Muscle of leg (tissue), 11 donors: ENCODE measurements around the gene LDLRAD3. TPM values are rescaled to one million over a fixed set of nuclear protein-coding genes. Genes with fewer than 3 reads are reported as not detected.
A peak's percentile ranks its signal among the peaks of the same experiment; 100 is the strongest.

Experiments
- DNase-seq: peaks from one replicate; pipeline ENCODE4 v3.0.0; 2013
- H3K27ac ChIP-seq: one replicate; pipeline ENCODE4 v1.5.1; 2013; ENCODE audit warnings: mild to moderate bottlenecking, low read length, control low read depth
- H3K27me3 ChIP-seq: one replicate; pipeline ENCODE4 v1.6.1; 2013; ENCODE audit warnings: low read length; ENCODE audit not compliant: control insufficient read depth, insufficient read depth
- H3K36me3 ChIP-seq: one replicate; pipeline ENCODE4 v1.6.1; 2013; ENCODE audit warnings: low read length; ENCODE audit not compliant: control insufficient read depth, insufficient read depth
- H3K4me1 ChIP-seq: one replicate; pipeline ENCODE4 v1.6.1; 2013; ENCODE audit warnings: low read length; ENCODE audit not compliant: control insufficient read depth, insufficient read depth
- H3K4me3 ChIP-seq: one replicate; pipeline ENCODE4 v1.5.1; 2013; ENCODE audit warnings: low read length, control low read depth
- H3K9me3 ChIP-seq: replicated peaks from 2 replicates; pipeline ENCODE4 v1.6.1; 2013; ENCODE audit warnings: low read depth, low read length; ENCODE audit not compliant: control insufficient read depth
- WGBS: methylation state at CpG from one replicate; pipeline ENCODE4 v1.1.5; 2013; ENCODE audit warnings: missing lambda C conversion rate; ENCODE audit not compliant: insufficient coverage; 5-methylcytosine and 5-hydroxymethylcytosine counted together
- polyA plus RNA-seq, 8 donors: library from polyadenylated mRNA; unstranded; fragments of 120-200 nt; gene quantifications; one replicate each; pipeline versions ENCODE4 v1.2.1 to v1.2.3, GENCODE V29; 2013; ENCODE audit warnings: inconsistent platforms in 1 of 8, low replicate concordance in 1 of 8; ENCODE audit not compliant: insufficient read length in 8 of 8, insufficient read depth in 1 of 8
- total RNA-seq: library from RNA; stranded (reverse); fragments of 120-200 nt; gene quantifications from one replicate; pipeline ENCODE4 v1.2.4, GENCODE V29; 2013

LDLRAD3 gene
- total and polyA plus RNA-seq, 9 donors: 12.0 to 28.6 (median 20.9) TPM

DNA sequence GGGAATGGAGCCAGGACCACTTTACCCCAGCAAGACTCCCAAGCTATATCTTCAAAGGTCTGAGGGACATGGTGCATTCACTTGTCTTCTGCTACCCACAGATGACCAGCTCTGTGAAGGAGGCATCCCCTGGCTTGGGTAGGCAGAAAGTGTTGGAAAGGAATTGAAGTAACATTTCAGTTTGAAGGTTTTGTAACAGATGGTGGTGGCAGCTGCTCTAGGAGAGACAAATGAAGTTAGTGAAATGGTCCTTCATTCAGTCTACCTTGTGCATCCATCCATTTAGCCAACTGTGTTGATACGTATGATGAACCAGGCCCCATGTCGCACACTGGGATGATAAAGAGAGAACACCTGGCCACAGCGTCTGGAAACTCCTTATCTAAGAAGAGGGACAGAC lies 204.8 kb downstream of the LDLRAD3 start:
- WGBS: no CpG with 5 or more reads among the region's 3 CpGs
- DNase-seq: no peak
- H3K36me3 ChIP-seq: peaks cover 3% of the 10 kb centered on the region

DNA sequence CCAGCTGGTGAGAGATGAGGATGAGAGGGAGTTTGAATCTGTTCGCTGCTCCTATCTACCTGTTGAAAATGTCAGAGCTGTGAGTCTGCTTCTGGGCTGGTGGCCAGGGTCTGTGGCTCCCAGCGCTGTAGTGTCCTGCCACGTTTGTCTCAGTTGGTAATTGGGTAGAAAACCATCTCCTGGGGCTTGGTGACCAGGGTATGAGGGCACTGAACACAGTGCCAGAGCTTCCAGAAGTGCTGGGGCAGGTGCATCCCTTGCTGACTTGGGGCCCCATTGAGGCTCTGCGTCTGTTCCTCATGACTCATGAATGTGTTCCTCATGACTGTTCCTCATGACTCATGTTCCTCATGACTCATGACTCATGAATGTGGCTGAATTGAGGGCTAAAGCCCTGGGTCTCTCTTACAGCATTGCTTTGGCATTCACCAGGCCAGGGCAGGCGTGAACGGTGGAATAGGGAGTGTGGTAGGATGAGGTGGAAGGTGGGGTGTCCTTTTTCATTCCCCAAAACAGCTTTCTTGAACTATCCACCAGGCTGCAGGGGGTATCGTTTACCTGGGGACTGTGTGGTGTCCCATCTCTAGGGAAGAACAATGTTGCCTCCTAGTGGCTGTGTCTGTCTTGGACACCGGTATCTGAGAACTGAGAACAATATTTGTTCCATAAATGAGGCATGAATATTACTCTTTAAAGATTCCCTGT lies 205.8 kb downstream of the LDLRAD3 start:
- peak; percentile 79 for DNase-seq
- H3K36me3 ChIP-seq: peaks cover 3% of the 10 kb centered on the region
- H3K9me3 ChIP-seq: no peaks in the 10 kb centered on the region
- WGBS: 61% methylated on average over 4 of the region's 8 CpGs
- no peaks in the 10 kb centered on the region for H3K27me3 ChIP-seq
- peaks cover 13% of the 10 kb centered on the region for H3K4me1 ChIP-seq
- no peak overlapping the region for H3K4me3 ChIP-seq
- no peak overlapping the region for H3K27ac ChIP-seq

More for the DNA sequence above, 204.8 kb downstream of the LDLRAD3 start:
- Histone ChIP-seq H3K4me1 (peaks cover 10% of the 10 kb centered on the region), H3K27me3 (no peaks in the 10 kb centered on the region), H3K27ac (no peak overlapping the region), H3K9me3 (no peaks in the 10 kb centered on the region), H3K4me3 (no peak overlapping the region)

DNA sequence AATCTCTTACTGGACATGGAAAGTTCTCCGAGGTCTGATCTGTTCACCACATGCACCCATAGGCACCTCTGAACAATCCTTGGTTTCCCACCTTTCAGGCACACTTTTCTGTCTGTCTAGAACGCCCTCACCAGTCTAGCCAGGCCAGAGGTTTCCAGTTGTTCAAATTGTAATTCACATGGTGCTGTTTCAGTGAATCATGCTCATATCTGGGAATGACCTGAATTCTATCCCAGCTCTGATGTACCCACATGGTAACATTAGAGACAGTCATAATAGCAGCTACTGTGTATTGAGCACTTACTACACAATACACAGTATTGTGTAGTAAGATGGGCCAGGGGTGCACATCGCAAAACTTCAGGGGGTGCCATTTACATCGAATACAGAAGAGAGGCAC lies 207.1 kb downstream of the LDLRAD3 start:
- peaks cover 3% of the 10 kb centered on the region for H3K36me3 ChIP-seq
- H3K4me1 ChIP-seq: peaks cover 24% of the 10 kb centered on the region
- WGBS: 90% methylated on average over 3 of the region's 4 CpGs
- H3K27ac ChIP-seq: no peak overlapping the region
- no peaks in the 10 kb centered on the region for H3K9me3 ChIP-seq
- DNase-seq: no peak
- no peak overlapping the region for H3K4me3 ChIP-seq
- no peaks in the 10 kb centered on the region for H3K27me3 ChIP-seq

DNA sequence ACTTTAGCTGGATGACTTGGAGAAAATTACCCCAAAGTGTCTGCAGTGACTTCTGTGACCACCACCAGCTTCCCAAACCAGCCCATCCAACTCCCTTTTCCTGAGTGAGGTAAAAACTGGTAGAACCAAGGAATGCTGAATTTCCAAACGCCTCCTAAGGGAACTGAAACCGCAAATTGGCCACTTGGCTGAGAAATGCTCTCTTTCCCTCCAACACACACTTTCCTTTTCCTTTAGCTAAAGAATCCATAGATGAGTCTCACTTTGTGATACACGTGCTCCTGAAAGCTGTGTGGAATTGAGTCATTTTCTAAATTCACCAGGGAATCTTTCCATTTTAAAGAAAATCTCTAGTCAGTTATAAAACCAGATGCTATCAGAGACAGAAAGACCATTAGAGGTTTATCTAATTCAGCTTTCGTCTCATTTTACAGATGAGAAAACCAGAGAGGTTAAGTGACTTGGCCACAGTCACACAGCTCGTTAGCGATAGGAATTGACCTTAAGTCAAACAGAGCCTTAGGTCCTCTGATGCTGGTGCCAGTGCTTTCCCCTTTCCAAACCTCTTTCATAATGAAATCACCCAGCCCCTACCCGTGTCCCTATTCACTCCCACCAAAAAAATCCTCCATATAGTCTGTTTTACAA lies 208.2 kb downstream of the LDLRAD3 start:
- 64% methylated on average over 5 of the region's 7 CpGs for WGBS

DNA sequence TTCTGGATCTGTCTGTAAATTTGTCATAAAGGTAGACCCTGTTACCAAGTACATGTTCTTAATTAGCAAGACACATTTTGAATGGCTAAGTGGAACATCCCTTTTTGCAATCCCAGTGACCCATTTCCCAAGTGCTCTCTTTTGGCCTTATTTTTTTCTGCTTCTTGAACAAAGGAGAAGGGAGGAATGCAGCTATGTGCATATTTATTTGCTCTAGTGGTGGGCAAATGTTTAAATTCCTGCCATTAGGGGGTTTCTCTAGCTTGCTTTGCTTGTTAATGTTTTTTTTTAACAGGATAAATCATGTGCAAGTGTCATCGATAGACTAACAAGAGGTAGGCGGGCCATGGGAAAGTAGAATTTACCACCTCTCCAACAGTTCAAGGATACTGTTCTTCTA lies 209.7 kb downstream of the LDLRAD3 start:
- H3K4me3 ChIP-seq: no peak overlapping the region
- WGBS: no CpG with 5 or more reads among the region's 2 CpGs
- H3K9me3 ChIP-seq: no peaks in the 10 kb centered on the region
- no peaks in the 10 kb centered on the region for H3K27me3 ChIP-seq
- no peak overlapping the region for H3K27ac ChIP-seq
- DNase-seq: no peak
- H3K36me3 ChIP-seq: no peaks in the 10 kb centered on the region
- H3K4me1 ChIP-seq: peaks cover 35% of the 10 kb centered on the region

More for the DNA sequence above, 208.2 kb downstream of the LDLRAD3 start:
- Histone ChIP-seq H3K27me3 (no peaks in the 10 kb centered on the region), H3K27ac (no peak overlapping the region), H3K36me3 (peaks cover 3% of the 10 kb centered on the region), H3K9me3 (no peaks in the 10 kb centered on the region), H3K4me3 (no peak overlapping the region), H3K4me1 (peaks cover 32% of the 10 kb centered on the region)
- no peak for DNase-seq

DNA sequence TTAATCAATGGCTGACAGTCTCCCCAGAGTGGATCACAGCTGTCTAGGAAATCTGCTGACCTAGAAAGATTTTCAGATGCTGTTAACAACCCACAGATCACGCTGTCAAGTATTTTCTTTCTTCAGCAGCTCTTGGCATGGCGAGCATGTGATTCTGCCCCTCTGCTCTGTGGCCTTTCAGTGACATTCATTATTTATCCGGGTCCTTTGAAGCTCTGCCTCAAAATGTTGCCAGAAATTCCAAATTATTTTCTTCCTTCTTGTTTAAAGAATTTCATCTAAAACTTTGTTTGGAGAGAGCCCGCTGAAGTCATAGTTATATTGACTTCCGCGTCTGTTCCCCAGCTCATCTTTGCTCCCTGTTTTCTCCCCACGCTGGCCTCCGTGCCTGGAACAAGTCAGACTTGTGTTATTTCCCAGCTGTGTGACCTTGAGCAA lies 211.3 kb downstream of the LDLRAD3 start:
- DNase-seq: peak; percentile 76
- Histone ChIP-seq H3K27ac (peak overlapping the region; percentile 47), H3K4me1 (peaks cover 29% of the 10 kb centered on the region)

DNA sequence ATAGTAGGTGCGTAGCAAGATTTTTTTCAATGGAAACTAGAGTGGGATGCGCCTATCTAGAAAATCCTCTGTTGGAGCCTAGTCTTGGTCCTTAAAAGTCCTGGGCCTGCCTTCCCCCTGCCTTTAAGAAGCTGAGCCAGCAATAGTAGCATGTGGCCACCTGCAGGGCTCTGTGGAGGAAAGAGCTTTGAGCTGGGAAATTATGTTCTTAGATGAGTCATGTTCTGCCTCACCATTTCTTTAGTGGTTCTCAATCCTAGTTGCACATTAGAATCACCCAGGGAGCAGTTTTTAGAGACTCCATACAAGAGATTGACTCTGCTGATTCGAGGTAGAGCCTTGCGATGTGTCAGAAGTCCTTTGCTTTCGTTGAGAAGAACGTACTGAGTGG lies 211.9 kb downstream of the LDLRAD3 start:
- Histone ChIP-seq H3K4me3 (no peak overlapping the region), H3K9me3 (no peaks in the 10 kb centered on the region), H3K36me3 (no peaks in the 10 kb centered on the region), H3K27me3 (no peaks in the 10 kb centered on the region), H3K27ac (peak overlapping the region; percentile 38), H3K4me1 (peaks cover 30% of the 10 kb centered on the region)
- WGBS: 90% methylated on average over 3 of the region's 6 CpGs
- DNase-seq: no peak

More for the DNA sequence above, 211.3 kb downstream of the LDLRAD3 start:
- H3K4me3 ChIP-seq: no peak overlapping the region
- H3K9me3 ChIP-seq: no peaks in the 10 kb centered on the region
- 32% methylated on average over 8 of the region's 8 CpGs for WGBS
- H3K27me3 ChIP-seq: no peaks in the 10 kb centered on the region
- H3K36me3 ChIP-seq: no peaks in the 10 kb centered on the region

DNA sequence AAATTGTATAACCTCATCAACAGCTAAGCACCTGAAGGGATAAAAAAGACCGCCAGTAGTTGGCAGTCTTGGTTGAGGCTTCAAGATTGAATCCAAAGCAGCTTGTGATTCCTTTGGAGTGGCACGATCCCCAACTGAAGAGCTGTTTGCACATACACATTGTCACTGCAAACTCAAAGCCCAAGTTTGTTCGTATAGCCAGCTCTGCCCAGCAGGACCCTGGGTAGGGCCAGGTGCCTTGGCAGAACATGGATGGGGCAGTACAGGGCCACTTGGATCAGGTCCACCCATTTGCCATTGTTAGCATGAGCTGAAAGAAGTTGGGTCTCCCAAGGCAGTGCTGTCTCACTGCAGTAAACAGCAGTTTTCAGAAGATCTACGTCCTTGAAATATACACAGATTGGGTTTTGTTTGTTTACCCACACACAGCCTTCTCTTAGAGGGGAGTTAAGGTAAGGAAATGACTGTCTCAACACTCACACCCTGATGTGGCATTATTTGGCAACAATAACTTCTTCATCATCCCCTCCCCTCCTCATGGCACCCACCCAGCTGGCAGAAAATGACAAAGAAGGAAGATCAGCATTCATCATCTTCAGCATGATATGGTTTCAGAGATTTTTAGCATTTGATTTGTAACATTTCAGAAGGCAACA lies 212.4 kb downstream of the LDLRAD3 start:
- Histone ChIP-seq H3K4me3 (no peak overlapping the region), H3K4me1 (peaks cover 30% of the 10 kb centered on the region), H3K27me3 (no peaks in the 10 kb centered on the region), H3K36me3 (no peaks in the 10 kb centered on the region), H3K9me3 (no peaks in the 10 kb centered on the region), H3K27ac (no peak overlapping the region)
- WGBS: 89% methylated on average over 3 of the region's 4 CpGs
- DNase-seq: no peak

DNA sequence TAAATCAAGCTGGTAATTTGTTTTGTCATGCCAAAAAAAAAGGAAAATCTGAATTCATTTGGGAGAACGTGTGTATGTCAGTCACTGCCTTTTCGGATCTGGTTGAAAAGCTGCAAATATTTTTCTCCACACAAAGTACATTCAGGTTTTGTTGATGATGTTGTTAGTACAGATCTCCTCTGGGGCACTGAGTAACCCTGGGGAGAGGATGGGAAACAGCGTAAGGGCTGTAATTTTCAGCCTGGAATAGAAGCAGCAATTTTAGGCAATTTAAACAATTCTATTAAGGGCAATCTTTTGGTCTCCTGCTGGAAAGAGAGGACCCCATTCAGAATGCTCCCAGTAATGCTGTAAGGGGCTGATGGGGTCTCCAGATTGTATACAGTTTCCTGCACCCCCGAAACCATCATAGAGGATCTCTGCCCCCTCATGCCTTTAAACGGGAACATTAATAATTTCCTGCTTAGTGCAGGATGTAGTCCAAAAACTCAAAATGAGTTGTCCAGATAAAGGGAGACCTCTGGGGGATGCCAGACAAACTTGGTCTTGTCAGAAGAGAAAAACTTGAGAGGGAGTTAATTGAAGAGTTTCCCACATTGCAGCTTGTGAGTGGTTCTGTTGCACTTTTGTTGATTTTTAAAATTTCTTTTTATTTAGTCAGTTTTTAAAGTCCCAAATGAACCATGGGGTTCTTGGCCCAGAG lies 213.1 kb downstream of the LDLRAD3 start:
- Histone ChIP-seq H3K27me3 (no peaks in the 10 kb centered on the region), H3K4me1 (peaks cover 34% of the 10 kb centered on the region), H3K36me3 (no peaks in the 10 kb centered on the region), H3K9me3 (no peaks in the 10 kb centered on the region), H3K4me3 (no peak overlapping the region), H3K27ac (no peak overlapping the region)
- DNase-seq: no peak
- WGBS: no CpG with 5 or more reads among the region's 5 CpGs

DNA sequence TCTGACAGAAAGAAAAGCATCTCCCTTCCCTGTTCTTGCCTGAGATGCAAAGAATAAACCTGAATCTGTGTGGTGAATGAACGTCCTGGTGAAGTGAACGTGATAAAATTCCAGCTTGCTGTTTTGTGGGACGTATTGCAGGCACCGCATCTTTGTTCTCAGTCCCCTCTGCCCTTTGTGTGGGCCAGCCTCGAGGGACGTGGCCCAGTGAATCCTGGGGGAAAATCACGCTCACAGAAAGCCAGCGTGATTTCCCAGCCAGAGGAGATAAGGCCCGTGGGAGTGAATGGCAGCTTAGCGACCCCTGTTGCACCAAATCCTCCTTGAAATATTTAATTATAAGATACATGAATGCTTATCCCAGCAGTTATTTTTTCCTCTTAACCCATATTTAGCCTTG lies 216.2 kb downstream of the LDLRAD3 start:
- WGBS: 57% methylated on average over 5 of the region's 10 CpGs
- H3K27ac ChIP-seq: no peak overlapping the region
- H3K4me1 ChIP-seq: peaks cover 52% of the 10 kb centered on the region
- DNase-seq: no peak
- H3K4me3 ChIP-seq: no peak overlapping the region
- no peaks in the 10 kb centered on the region for H3K9me3 ChIP-seq
- H3K36me3 ChIP-seq: no peaks in the 10 kb centered on the region
- no peaks in the 10 kb centered on the region for H3K27me3 ChIP-seq
